B cell (primary cell): ENCODE data around the gene RSL1D1. TPM values are rescaled to one million over a fixed set of nuclear protein-coding genes. Genes with fewer than 3 reads are reported as not detected.

Experiments used
- ATAC-seq: fragments of 200-7000 bp; cut with Tn5 transposase; one replicate; pipeline ENCODE4 v1.10.0; 2021; ENCODE audit warnings: low read depth, mild to moderate bottlenecking, moderate number of reproducible peaks, moderate library complexity
- CTCF ChIA-PET: fragments of 350-600 bp; sonication (Branson Sonifier 250); formaldehyde crosslinking; loops from one replicate; lab custom pipeline; 2021; ENCODE audit warnings: antibody characterized with exemption, inconsistent platforms; lab: Charles Lee
- POLR2A ChIA-PET: fragments of 350-600 bp; sonication (Branson Sonifier 250); formaldehyde crosslinking; loops from one replicate; lab custom pipeline; 2021; ENCODE audit warnings: antibody characterized with exemption; lab: Charles Lee
- DNase-seq: peaks from one replicate; pipeline ENCODE4 v3.0.0; 2013
- H2AFZ ChIP-seq: 2 replicates; pipeline ENCODE4 v1.6.1; 2012; ENCODE audit warnings: mild to moderate bottlenecking, low read depth, low read length; ENCODE audit not compliant: insufficient read depth, poor library complexity, severe bottlenecking
- H3K27ac ChIP-seq, 2 donors: 1 replicate in 1 of 2; 2 replicates in 1 of 2; pipeline ENCODE4 v1.5.1; 2012 to 2013; ENCODE audit warnings: low read length in 2 of 2, mild to moderate bottlenecking in 2 of 2, moderate library complexity in 1 of 2
- H3K27me3 ChIP-seq, 4 experiments: fragments of 200-600 bp in 1 of 4; sonication (generic) in 1 of 4; replicated peaks in 1 of 4; 1 replicate in 2 of 4; 2 replicates in 2 of 4; pipeline versions ENCODE4 v1.6.1 to v1.7.0; 2013 to 2016; ENCODE audit warnings: low read length in 3 of 4, mild to moderate bottlenecking in 2 of 4, mixed read lengths in 1 of 4, moderate library complexity in 1 of 4; ENCODE audit not compliant: insufficient read depth in 4 of 4, control insufficient read depth in 3 of 4; ENCODE audit errors: control extremely low read depth in 1 of 4
- H3K36me3 ChIP-seq, 2 experiments: replicated peaks in 1 of 2; 1 replicate in 1 of 2; 2 replicates in 1 of 2; pipeline versions ENCODE4 v1.6.1 to v1.7.1; 2013; ENCODE audit warnings: low read length in 1 of 2; ENCODE audit not compliant: insufficient read depth in 2 of 2, control insufficient read depth in 1 of 2; ENCODE audit errors: control extremely low read depth in 1 of 2, extremely low read depth in 1 of 2
- H3K4me1 ChIP-seq, 2 donors: fragments of 200-600 bp in 1 of 2; sonication (generic) in 1 of 2; 1 replicate in 1 of 2; 2 replicates in 1 of 2; pipeline versions ENCODE4 v1.5.1 to v1.6.1; 2013 to 2017; ENCODE audit warnings: low read length in 2 of 2; ENCODE audit not compliant: control insufficient read depth in 2 of 2, insufficient read depth in 2 of 2
- H3K4me2 ChIP-seq: replicated peaks from 2 replicates; pipeline ENCODE3; 2012; ENCODE audit warnings: mild to moderate bottlenecking, low read depth, low read length; ENCODE audit not compliant: poor library complexity, severe bottlenecking
- H3K4me3 ChIP-seq, 5 experiments: fragments of 200-600 bp in 1 of 5; sonication (generic) in 1 of 5; 1 replicate in 3 of 5; 2 replicates in 2 of 5; pipeline versions ENCODE4 v1.5.1 to v1.7.0; 2011 to 2016; ENCODE audit warnings: low read length in 4 of 5, mild to moderate bottlenecking in 4 of 5, low read depth in 2 of 5, control low read depth in 1 of 5, moderate library complexity in 1 of 5; ENCODE audit not compliant: insufficient read depth in 1 of 5; ENCODE audit errors: control extremely low read depth in 1 of 5, extremely low read depth in 1 of 5
- H3K79me2 ChIP-seq: fragments of 200-600 bp; sonication (generic); one replicate; pipeline ENCODE4 v1.6.0; 2016; ENCODE audit warnings: low read length; ENCODE audit not compliant: control insufficient read depth, insufficient read depth
- H3K9ac ChIP-seq: fragments of 200-600 bp; sonication (generic); 2 replicates; pipeline ENCODE4 v1.6.1; 2017; ENCODE audit warnings: mild to moderate bottlenecking, low read length, moderate library complexity
- H3K9me3 ChIP-seq, 3 donors: one replicate each; pipeline versions ENCODE4 v1.6.1 to v1.7.1; 2013; ENCODE audit warnings: low read length in 2 of 3; ENCODE audit not compliant: control insufficient read depth in 2 of 3, insufficient read depth in 1 of 3; ENCODE audit errors: control extremely low read depth in 1 of 3
- H4K20me1 ChIP-seq: 2 replicates; pipeline ENCODE4 v1.6.0; 2012; ENCODE audit warnings: mild to moderate bottlenecking, low read length; ENCODE audit not compliant: insufficient read depth, control insufficient read depth, poor library complexity, severe bottlenecking
- H3K27ac Mint-ChIP-seq: one replicate; pipeline ENCODE4 v1.8.0; 2021; ENCODE audit warnings: mixed read lengths
- H3K27me3 Mint-ChIP-seq: one replicate; pipeline ENCODE4 v1.8.0; 2021; ENCODE audit warnings: mixed read lengths
- H3K4me1 Mint-ChIP-seq: one replicate; pipeline ENCODE4 v1.8.0; 2021; ENCODE audit warnings: mixed read lengths
- H3K4me3 Mint-ChIP-seq: one replicate; pipeline ENCODE4 v1.8.0; 2021; ENCODE audit warnings: mixed read lengths
- H3K9me3 Mint-ChIP-seq: one replicate; pipeline ENCODE4 v1.8.0; 2022; ENCODE audit warnings: mixed read lengths; ENCODE audit not compliant: insufficient read depth
- EZH2 ChIP-seq: IDR thresholded peaks from 2 replicates; pipeline ENCODE4 v1.6.1; 2012; ENCODE audit warnings: borderline replicate concordance, low read depth, mild to moderate bottlenecking, moderate library complexity, low read length; ENCODE audit not compliant: insufficient read depth, poor library complexity, severe bottlenecking
- WGBS: methylation state at CpG from one replicate; pipeline ENCODE4 v1.1.5; 2013; ENCODE audit warnings: missing lambda C conversion rate; ENCODE audit not compliant: insufficient coverage; 5-methylcytosine and 5-hydroxymethylcytosine counted together
- intact Hi-C: fragments of 100-400 bp; cut with micrococcal nuclease; formaldehyde crosslinking; loops from one replicate; pipeline ENCODE4 v1.10.0; 2022
- polyA plus RNA-seq: library from polyadenylated mRNA; depleted of rRNA; stranded (reverse); fragments of >200 nt; gene quantifications from 2 replicates; pipeline ENCODE4 v1.2.3, GENCODE V29; 2012
- total RNA-seq, 2 donors: library from RNA; stranded (reverse); fragments of 120-200 nt in 1 of 2; gene quantifications; 1 replicate in 1 of 2; 2 replicates in 1 of 2; pipeline versions ENCODE4 v1.2.3 to v1.2.4, GENCODE V29; 2013 to 2022
- TF ChIP-seq, protein P1 (sequence below): fragments of 200-600 bp; IDR thresholded peaks from one replicate; pipeline ENCODE4 v1.8.0; 2022; ENCODE audit warnings: antibody characterized with exemption, mild to moderate bottlenecking

Gene RSL1D1
- total and polyA plus RNA-seq, 2 donors (not counting 1 experiment from before 2014, with no cell fraction given): 21.1 to 167 TPM

DNA sequence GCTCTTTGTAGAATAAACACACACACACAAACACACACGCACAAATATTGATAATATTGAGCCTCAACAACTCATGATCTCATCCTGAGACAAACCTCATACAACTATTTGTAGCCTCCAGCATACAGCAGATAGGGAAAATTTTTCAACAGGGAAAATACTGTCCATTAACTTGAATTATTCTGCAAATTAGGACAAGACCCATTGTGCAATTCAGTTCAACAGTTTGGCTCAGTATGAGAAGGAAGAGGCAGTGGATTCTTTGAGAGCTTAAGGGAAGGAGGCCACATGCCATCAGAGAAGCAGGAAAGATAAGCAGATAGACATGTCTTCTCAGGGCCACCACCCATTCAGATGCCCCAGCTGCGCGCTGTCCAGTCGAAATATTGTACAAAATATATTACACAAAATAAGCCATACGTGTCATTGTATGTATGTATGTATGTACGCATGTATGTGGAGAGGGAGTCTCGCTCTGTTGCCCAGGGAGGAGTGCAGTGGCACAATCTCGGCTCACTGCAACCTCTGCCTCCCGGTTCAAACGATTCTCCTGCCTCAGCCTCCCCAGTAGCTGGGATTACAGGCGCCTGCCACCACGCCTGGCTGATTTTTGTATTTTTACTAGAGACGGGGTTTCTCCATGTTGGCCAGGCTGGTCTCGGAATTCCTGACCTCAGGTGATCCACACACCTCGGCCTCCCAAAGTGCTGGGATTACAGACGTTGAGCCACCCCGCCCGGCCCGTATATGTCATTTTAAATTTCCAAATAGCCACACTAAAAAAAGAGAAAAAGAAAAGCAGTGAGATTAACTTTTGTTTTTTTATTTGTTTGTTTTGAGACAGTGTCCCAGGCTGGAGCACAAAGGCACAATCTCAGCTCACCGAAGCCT is 56.1 kb downstream of the RSL1D1 start:
- peak overlapping the region; percentile 86 for H3K4me3 Mint-ChIP-seq
- no peaks in the 10 kb centered on the region for H3K27me3 Mint-ChIP-seq

More for the DNA sequence above, 56.1 kb downstream of the RSL1D1 start:
- H3K9me3 Mint-ChIP-seq: no peaks in the 10 kb centered on the region
- TF ChIP-seq EZH2: no peak
- TF ChIP-seq, protein P1, sequence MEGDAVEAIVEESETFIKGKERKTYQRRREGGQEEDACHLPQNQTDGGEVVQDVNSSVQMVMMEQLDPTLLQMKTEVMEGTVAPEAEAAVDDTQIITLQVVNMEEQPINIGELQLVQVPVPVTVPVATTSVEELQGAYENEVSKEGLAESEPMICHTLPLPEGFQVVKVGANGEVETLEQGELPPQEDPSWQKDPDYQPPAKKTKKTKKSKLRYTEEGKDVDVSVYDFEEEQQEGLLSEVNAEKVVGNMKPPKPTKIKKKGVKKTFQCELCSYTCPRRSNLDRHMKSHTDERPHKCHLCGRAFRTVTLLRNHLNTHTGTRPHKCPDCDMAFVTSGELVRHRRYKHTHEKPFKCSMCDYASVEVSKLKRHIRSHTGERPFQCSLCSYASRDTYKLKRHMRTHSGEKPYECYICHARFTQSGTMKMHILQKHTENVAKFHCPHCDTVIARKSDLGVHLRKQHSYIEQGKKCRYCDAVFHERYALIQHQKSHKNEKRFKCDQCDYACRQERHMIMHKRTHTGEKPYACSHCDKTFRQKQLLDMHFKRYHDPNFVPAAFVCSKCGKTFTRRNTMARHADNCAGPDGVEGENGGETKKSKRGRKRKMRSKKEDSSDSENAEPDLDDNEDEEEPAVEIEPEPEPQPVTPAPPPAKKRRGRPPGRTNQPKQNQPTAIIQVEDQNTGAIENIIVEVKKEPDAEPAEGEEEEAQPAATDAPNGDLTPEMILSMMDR: no peak
- DNase-seq: no peak
- Histone ChIP-seq H3K4me3 (peak overlapping the region in 1 of 5 experiments; percentile 99), H3K9ac (peak overlapping the region; percentile 93), H3K27ac (peak overlapping the region; percentile 69 to 93), H3K9me3 (no peaks in the 10 kb centered on the region), H3K36me3 (peaks cover 0 to 1% of the 10 kb centered on the region in 2 experiments), H3K27me3 (no peaks in the 10 kb centered on the region), H3K4me2 (peak overlapping the region; percentile 96), H3K4me1 (peaks cover 35 to 36% of the 10 kb centered on the region in 2 donors), H3K79me2 (peaks cover 77% of the 10 kb centered on the region), H2AFZ (no peak overlapping the region), H4K20me1 (peaks cover 19% of the 10 kb centered on the region)
- 92% methylated on average over 8 of the region's 20 CpGs for WGBS
- POLR2A ChIA-PET: no interaction called here
- H3K4me1 Mint-ChIP-seq: peaks cover 71% of the 10 kb centered on the region
- CTCF ChIA-PET: interaction anchor here (2.3 to 6.7 kb wide), 3 partner anchors 12 to 52 kb away, joined by 10 to 67 read pairs (median 23); partner anchors contain the start of gene TXNDC11
- peak overlapping the region; percentile 90 for H3K27ac Mint-ChIP-seq
- ATAC-seq: no peak
- intact Hi-C loops: loop anchor here (5.0 kb wide), 2 partner anchors 128 to 213 kb away; partner anchors contain the start of gene SNN
